ENCODE data around the gene COA4.

DNA sequence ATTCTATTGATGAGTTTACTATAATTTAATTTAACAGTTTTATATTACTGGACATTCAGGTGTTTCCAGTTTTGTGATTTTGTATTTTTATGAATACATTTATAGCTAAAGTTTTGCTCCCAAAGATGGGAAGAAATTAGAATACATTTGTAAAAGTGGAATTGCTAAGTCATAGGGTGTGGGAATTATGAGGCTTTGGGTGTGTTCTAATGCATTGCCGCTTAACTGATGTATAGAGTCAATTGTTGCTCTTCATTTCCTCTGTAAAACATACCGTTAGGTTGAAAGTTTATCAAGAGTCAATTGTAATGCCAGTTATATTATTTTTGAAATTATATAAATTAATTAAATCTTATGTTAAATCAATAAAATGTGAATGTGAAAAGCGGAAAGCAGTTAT is 16.4 kb upstream of the COA4 start:
- TF ChIP-seq EP300 (IDR thresholded peaks at IDR 0.05), result no peak
- TF ChIP-seq POLR2A (IDR thresholded peaks at IDR 0.05), result no peak
- TF ChIP-seq, protein P1, sequence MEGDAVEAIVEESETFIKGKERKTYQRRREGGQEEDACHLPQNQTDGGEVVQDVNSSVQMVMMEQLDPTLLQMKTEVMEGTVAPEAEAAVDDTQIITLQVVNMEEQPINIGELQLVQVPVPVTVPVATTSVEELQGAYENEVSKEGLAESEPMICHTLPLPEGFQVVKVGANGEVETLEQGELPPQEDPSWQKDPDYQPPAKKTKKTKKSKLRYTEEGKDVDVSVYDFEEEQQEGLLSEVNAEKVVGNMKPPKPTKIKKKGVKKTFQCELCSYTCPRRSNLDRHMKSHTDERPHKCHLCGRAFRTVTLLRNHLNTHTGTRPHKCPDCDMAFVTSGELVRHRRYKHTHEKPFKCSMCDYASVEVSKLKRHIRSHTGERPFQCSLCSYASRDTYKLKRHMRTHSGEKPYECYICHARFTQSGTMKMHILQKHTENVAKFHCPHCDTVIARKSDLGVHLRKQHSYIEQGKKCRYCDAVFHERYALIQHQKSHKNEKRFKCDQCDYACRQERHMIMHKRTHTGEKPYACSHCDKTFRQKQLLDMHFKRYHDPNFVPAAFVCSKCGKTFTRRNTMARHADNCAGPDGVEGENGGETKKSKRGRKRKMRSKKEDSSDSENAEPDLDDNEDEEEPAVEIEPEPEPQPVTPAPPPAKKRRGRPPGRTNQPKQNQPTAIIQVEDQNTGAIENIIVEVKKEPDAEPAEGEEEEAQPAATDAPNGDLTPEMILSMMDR (IDR thresholded peaks at IDR 0.05), result no peak
